Adrenal gland (tissue), 12 donors: ENCODE measurements around the gene ARID3C. TPM values are rescaled to one million over a fixed set of nuclear protein-coding genes. Genes with fewer than 3 reads are reported as not detected.

Experiments used
- DNase-seq, 7 donors: peaks; one replicate each; pipeline ENCODE4 v3.0.0-alpha.2; 2019 to 2020
- H3K27ac ChIP-seq, 5 donors: fragments of 200-600 bp; sonication (generic) in 4 of 5; 1 replicate in 3 of 5; 2 replicates in 2 of 5; pipeline versions ENCODE4 v1.5.1 to v1.8.0; 2016 to 2020; ENCODE audit warnings: mild to moderate bottlenecking in 1 of 5
- H3K27me3 ChIP-seq: fragments of 200-600 bp; 2 replicates; pipeline ENCODE4 v1.8.0; 2021
- H3K36me3 ChIP-seq, 2 donors: fragments of 200-600 bp; replicated peaks in 1 of 2; 1 replicate in 1 of 2; 2 replicates in 1 of 2; pipeline versions ENCODE4 v1.5.1 to v1.8.0; 2018 to 2022
- H3K4me1 ChIP-seq, 2 donors: fragments of 200-600 bp; replicated peaks in 1 of 2; 1 replicate in 1 of 2; 2 replicates in 1 of 2; pipeline versions ENCODE4 v1.5.1 to v1.8.0; 2018 to 2021
- H3K4me3 ChIP-seq, 4 donors: fragments of 200-600 bp; sonication (generic) in 3 of 4; one replicate each; pipeline ENCODE4 v1.5.1; 2016 to 2018
- H3K9me3 ChIP-seq, 3 donors: fragments of 200-600 bp; sonication (generic) in 1 of 3; replicated peaks in 1 of 3; 1 replicate in 2 of 3; 2 replicates in 1 of 3; pipeline versions ENCODE4 v1.5.1 to v1.8.0; 2016 to 2021
- CTCF ChIP-seq, 6 experiments: fragments of 450-650 bp in 4 of 6; fragments of 200-600 bp in 2 of 6; sonication (generic) in 1 of 6; IDR thresholded peaks; 1 replicate in 5 of 6; 2 replicates in 1 of 6; pipeline versions ENCODE4 v1.5.1 to v1.8.0; 2016 to 2021; ENCODE audit warnings: antibody characterized with exemption in 6 of 6, mild to moderate bottlenecking in 2 of 6, moderate library complexity in 1 of 6
- POLR2A ChIP-seq, 2 donors: fragments of 450-650 bp; IDR thresholded peaks; one replicate each; pipeline ENCODE4 v1.6.1; 2017; ENCODE audit warnings: antibody characterized with exemption in 2 of 2, mild to moderate bottlenecking in 2 of 2, moderate library complexity in 1 of 2
- WGBS, 4 donors: extraction: QIAGEN DNeasy Blood & Tissue Kit in 2 of 4; methylation state at CpG; one replicate each; pipeline versions ENCODE4 v1.1.5 to v1.1.7; 2013 to 2017; 5-methylcytosine and 5-hydroxymethylcytosine counted together
- intact Hi-C, 2 donors: fragments of 100-400 bp; cut with DNase I; formaldehyde crosslinking; loops; one replicate each; pipeline versions ENCODE4 v1.14.1 to v1.15.0; 2022 to 2023
- polyA plus RNA-seq, 3 donors: library from polyadenylated mRNA; stranded (reverse); fragments of 200-250 nt in 2 of 3; fragments of 350-450 nt in 1 of 3; fragmentation: Illumina TruSeq in 1 of 3; extraction: RNeasy Lipid Tissue Mini Kit (QIAGEN cat#74804) in 1 of 3; gene quantifications; one replicate each; pipeline ENCODE4 v1.2.3, GENCODE V29; 2013 to 2014
- total RNA-seq, 9 donors: library from RNA; depleted of rRNA in 4 of 9; stranded (reverse); fragments of >200 nt in 4 of 9; fragments of 120-200 nt in 1 of 9; fragmentation: NEBNext Ultra II Directional in 1 of 9; extraction: Animal tissue kit (Norgen Biotek cat#: 25700) in 1 of 9; gene quantifications; one replicate each; pipeline versions ENCODE4 v1.1.0 to v1.2.4, GENCODE V29; 2013 to 2023
- donor health status: healthy with polysubstance abuse.
- donor health status: Bipolar disorder and iron deficiency.
- donor health status: DM: yes; HTN: yes; CAD: no.
- donor health status: DM: no; HTN: no; CAD: no.
- donor health status: DM: no; HTN: no; CAD: no.
- donor health status: DM: yes; HTN: yes; CAD: no.

The ARID3C gene
- total and polyA plus RNA-seq, 12 donors, result not detected

- no peaks in the 10 kb centered on the region for H3K36me3 ChIP-seq
- H3K9me3 ChIP-seq, result no peaks in the 10 kb centered on the region
- DNase-seq, result no peak
- no peaks in the 10 kb centered on the region for H3K4me1 ChIP-seq
- H3K4me3 ChIP-seq, result no peak overlapping the region
- no peak overlapping the region for H3K27ac ChIP-seq
- intact Hi-C loops, result loop anchor here in 1 of 2 donors (10.0 kb wide), 1 partner anchor 267 kb away; no protein-coding TSS in a partner anchor
- TF ChIP-seq POLR2A (IDR thresholded peaks at IDR 0.05), result no peak
- no peak for TF ChIP-seq CTCF (IDR thresholded peaks at IDR 0.05)
- no peaks in the 10 kb centered on the region for H3K27me3 ChIP-seq
- 64 to 74% (median 71%) methylated on average over 6 of the region's 6 CpGs for WGBS, 4 donors
These were observed 26.8 kb downstream of the ARID3C start for GRCh38 chr9:34601937-34602573.

GRCh38 chr9:34600908-34601307, 28.0 kb downstream of the ARID3C start:
- H3K9me3 ChIP-seq, result no peaks in the 10 kb centered on the region
- TF ChIP-seq CTCF (IDR thresholded peaks at IDR 0.05), result no peak
- TF ChIP-seq POLR2A (IDR thresholded peaks at IDR 0.05), result no peak
- no peaks in the 10 kb centered on the region for H3K4me1 ChIP-seq
- no peak overlapping the region for H3K27ac ChIP-seq
- intact Hi-C loops, result loop anchor here in 1 of 2 donors (10.0 kb wide), 1 partner anchor 266 kb away; no protein-coding TSS in a partner anchor
- DNase-seq, result no peak
- H3K27me3 ChIP-seq, result no peaks in the 10 kb centered on the region
- H3K4me3 ChIP-seq, result no peak overlapping the region
- H3K36me3 ChIP-seq, result no peaks in the 10 kb centered on the region
- 27 to 33% (median 31%) methylated on average over 1 of the region's 1 CpG for WGBS, 4 donors

GRCh38 chr9:34599546-34599945, 29.3 kb downstream of the ARID3C start:
- no peak overlapping the region for H3K4me3 ChIP-seq
- H3K4me1 ChIP-seq, result no peaks in the 10 kb centered on the region
- H3K27me3 ChIP-seq, result no peaks in the 10 kb centered on the region
- no peak overlapping the region for H3K27ac ChIP-seq
- intact Hi-C loops, result loop anchor here in 1 of 2 donors (10.0 kb wide), 1 partner anchor 165 kb away; no protein-coding TSS in a partner anchor
- DNase-seq, result no peak
- H3K9me3 ChIP-seq, result no peaks in the 10 kb centered on the region
- TF ChIP-seq POLR2A (IDR thresholded peaks at IDR 0.05) (no peak), CTCF (IDR thresholded peaks at IDR 0.05) (no peak)
- H3K36me3 ChIP-seq, result no peaks in the 10 kb centered on the region
- 0 to 56% (median 29%) methylated on average over 1 of the region's 1 CpG for WGBS, 4 donors

- intact Hi-C loops, result loop anchor here (5.0 to 10.0 kb wide), 3 partner anchors 47 to 192 kb away; no protein-coding TSS in a partner anchor
- no peak for DNase-seq
- Histone ChIP-seq H3K27ac (peak overlapping the region in 1 of 5 donors; percentile 54), H3K36me3 (no peaks in the 10 kb centered on the region), H3K4me3 (no peak overlapping the region), H3K4me1 (peaks cover 0 to 4% of the 10 kb centered on the region in 2 donors), H3K9me3 (no peaks in the 10 kb centered on the region), H3K27me3 (peaks cover 14% of the 10 kb centered on the region)
- TF ChIP-seq POLR2A (IDR thresholded peaks at IDR 0.05) (no peak), CTCF (IDR thresholded peaks at IDR 0.05) (no peak)
- WGBS, 4 donors, result 41 to 50% (median 46%) methylated on average over 9 of the region's 9 CpGs
These were observed 34.7 kb downstream of the ARID3C start for GRCh38 chr9:34594177-34594576.
